Omental fat pad (tissue), 4 donors: ENCODE results near the gene ATXN7L2. TPM values are rescaled to one million over a fixed set of nuclear protein-coding genes. Genes with fewer than 3 reads are reported as not detected.
"Not testable (repeated sequence)": the region's sequence is repeated elsewhere in the genome, so short reads cannot be mapped to it uniquely, and the experiment has no call there.

Experiments used
- ATAC-seq: fragments of 150-250 bp; one replicate; pipeline ENCODE4 v1.9.1; 2016; ENCODE audit warnings: mild to moderate bottlenecking, moderate library complexity; ENCODE audit not compliant: low FRiP score
- DNase-seq: peaks from one replicate; pipeline ENCODE4 v3.0.0-alpha.2; 2019; ENCODE audit warnings: low spot score
- total RNA-seq, 4 donors: library from RNA; depleted of rRNA; stranded (reverse); fragments of >200 nt; gene quantifications; one replicate each; pipeline ENCODE4 v1.1.0, GENCODE V29; 2016
- TF ChIP-seq, protein P1 (sequence below), 3 donors: fragments of 450-650 bp; IDR thresholded peaks; one replicate each; pipeline ENCODE4 v1.5.1; 2016 to 2017; ENCODE audit warnings: antibody characterized with exemption in 3 of 3, mild to moderate bottlenecking in 3 of 3, moderate library complexity in 2 of 3

The ATXN7L2 gene
- total RNA-seq, 4 donors from 2014 or later, result 3.5 to 5.3 (median 4.7) TPM

DNA sequence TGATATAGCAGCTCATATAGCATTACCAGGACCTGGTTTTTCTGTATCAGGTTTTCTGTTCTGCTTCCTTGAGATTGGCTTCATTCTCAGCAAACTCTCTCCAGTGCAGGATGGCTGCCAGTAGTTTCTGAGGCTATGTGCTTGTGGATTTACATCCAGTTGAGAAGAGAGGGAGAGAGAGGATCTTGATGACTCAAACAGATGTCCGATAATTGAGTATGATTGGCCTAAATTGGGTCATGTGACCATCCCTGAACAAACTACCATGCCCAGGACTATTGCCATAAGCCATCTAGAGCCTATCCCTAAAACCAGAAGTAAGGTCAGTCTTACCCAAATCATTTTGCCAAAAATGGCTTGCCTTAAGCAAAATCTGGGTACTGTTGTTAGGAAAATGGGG lies 39.4 kb upstream of the ATXN7L2 start:
- no peak for DNase-seq
- TF ChIP-seq, protein P1, sequence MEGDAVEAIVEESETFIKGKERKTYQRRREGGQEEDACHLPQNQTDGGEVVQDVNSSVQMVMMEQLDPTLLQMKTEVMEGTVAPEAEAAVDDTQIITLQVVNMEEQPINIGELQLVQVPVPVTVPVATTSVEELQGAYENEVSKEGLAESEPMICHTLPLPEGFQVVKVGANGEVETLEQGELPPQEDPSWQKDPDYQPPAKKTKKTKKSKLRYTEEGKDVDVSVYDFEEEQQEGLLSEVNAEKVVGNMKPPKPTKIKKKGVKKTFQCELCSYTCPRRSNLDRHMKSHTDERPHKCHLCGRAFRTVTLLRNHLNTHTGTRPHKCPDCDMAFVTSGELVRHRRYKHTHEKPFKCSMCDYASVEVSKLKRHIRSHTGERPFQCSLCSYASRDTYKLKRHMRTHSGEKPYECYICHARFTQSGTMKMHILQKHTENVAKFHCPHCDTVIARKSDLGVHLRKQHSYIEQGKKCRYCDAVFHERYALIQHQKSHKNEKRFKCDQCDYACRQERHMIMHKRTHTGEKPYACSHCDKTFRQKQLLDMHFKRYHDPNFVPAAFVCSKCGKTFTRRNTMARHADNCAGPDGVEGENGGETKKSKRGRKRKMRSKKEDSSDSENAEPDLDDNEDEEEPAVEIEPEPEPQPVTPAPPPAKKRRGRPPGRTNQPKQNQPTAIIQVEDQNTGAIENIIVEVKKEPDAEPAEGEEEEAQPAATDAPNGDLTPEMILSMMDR (IDR thresholded peaks at IDR 0.05), result no peak
- no peak for ATAC-seq

DNA sequence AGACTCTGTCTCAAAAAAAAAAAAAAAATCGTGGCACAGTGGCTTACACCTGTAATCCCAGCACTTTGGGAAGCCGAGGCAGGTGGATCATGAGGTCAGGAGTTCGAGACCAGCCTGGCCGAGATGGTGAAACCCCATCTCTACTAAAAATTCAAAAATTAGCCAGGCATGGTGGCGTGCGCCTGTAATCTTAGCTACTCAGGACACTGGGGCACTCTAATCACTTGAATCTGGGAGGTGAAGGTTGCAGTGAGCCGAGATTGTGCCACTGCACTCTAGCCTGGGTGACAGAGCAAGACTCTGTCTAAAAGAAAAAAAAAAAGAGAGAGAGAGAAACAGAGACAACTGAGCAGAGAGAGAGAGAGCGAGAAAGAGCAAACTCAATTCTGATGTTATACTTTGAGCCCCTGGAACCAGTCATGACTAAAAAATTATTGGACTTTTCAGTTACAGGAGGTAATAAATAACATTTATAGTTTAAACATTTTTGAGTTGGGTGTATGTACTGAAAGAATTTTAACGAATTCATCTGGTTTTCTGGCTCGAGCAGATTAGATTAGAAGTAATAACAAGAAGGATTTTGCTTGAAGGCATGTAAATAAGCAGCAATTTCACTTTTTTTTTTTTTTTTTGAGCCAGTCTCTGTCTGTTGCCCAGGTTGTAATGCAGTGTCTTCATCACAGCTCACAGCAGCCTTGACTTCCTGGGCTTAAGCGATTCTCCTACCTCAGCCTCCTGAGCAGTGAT lies 37.6 kb upstream of the ATXN7L2 start:
- not testable (repeated sequence) for ATAC-seq, DNase-seq

DNA sequence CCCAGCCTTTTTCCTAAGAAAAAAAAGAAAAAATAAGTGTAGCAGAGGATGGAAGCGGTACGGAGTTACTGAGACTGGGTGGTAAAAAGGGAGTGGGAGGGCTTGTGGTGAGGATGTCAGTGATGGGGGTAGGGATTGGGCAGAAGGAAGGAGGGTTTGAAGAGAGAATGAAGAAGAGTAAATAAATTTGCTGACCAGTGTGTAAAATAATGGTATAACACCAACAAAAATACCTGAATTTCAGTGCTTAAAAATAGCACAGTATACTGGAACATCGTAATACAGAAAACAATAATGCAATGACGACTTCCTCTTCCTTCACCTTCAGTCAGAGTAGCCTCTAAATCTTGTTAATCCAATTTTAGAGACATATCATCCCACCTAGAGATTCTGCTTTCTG lies 36.2 kb upstream of the ATXN7L2 start:
- no peak for ATAC-seq
- TF ChIP-seq, protein P1 (IDR thresholded peaks at IDR 0.05), result no peak
- no peak for DNase-seq

DNA sequence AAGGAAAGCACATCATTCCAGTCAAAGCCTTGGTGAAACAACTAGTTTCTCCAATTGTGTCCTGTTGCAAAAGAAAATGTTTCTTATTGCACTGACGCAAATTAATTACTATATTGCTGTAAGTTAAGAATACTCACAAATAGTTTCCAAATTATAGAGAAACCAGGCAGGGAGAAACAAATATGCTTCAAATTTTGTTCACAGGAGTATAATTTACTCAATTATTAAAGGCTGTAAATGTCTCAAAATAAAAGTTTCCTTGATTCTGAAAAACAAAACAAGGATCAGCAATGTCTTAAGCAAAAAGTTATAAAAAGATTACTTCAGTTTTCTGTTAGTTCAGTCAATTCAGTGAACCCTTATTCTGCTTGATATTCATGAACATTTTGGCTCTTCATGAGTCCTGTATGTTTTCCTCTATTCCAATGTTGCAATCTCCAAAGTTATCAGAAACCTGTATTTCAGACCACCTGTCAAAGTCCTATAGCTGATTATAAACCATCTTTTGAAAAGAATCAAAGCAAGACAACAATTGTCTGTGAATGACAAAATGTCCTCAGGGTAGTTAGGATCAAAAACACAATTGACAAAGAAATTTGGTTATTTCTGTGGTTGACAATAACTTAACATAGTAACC lies 29.1 kb upstream of the ATXN7L2 start:
- TF ChIP-seq, protein P1 (IDR thresholded peaks at IDR 0.05), result no peak
- DNase-seq, result no peak
- ATAC-seq, result no peak

DNA sequence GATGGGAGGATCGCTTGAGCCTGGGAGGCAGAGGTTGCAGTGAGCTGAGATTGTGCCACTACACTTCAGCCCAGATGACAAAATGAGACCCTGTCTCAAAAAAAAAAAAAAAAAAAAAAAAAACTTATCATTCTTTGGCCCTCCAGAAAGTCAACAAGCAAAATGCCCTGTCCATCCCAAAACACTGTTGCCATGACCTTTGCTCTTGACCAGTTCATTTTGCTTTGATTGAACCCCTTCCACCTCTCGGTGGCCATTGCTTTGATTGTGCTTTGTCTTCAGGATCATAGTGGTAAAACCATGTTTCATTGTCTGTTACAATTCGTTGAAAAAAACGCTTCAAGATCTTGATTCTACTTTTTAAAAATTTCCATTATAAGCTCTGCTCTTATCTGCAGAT lies 25.9 kb upstream of the ATXN7L2 start:
- DNase-seq (no peak), ATAC-seq (no peak)
- TF ChIP-seq, protein P1 (IDR thresholded peaks at IDR 0.05), result no peak

DNA sequence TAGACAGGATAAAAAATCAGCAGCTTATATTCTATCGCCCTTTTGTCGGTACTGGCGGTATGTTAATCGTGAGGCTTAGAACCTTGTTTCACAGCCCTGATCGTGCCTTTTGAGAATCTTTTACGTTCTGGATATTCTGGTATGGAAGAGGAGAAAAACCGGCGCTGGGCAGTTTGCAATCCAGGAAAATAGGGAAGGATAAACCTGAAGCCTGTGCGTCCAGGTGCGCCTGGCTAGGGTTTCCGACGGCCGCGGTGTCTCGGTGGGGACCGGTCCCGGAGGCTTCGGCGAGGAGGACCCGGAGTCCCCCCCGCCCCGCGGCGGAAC lies 17.6 kb upstream of the ATXN7L2 start:
- no peak for ATAC-seq
- TF ChIP-seq, protein P1 (IDR thresholded peaks at IDR 0.05), result no peak
- DNase-seq, result no peak

DNA sequence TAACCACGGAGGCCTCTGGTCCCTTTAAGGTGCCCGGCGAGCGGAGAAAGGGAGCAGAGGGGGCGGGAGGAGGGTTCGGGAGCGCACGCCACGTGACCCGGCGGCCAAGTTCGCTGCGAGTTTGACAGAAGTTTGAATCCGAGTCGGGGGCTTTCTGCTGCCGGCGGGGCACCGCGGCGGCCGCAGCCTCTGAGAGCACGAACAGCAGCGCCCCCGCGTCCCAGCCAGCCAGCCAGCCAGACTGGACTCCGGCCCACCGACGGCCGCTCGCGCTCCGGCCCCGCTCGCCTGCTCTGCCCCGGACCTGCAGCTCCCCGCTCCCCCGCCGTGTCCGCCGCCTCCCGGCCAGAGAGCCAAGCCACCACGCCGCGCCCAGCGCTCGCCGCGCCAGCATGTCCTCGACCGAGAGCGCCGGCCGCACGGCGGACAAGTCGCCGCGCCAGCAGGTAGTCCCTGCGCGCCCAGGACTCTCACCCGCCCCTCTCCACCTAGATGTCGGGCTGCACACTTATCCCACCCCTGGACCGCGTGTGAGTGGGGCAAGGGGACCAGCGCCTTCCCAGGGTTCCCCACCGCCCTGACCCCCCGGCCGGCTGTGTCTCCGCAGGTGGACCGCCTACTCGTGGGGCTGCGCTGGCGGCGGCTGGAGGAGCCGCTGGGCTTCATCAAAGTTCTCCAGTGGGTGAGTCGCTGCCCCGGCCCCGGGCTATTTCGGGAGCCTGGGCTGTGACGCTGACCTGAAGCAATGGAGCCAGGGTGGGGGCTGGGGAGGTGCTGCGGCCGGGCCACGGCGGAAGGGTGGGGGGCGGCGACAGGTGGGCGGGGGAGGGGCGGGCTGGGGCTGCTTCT lies 17.0 kb upstream of the ATXN7L2 start, which contains the start of gene SYPL2:
TSS of gene SYPL2 (plus strand) at position 95 of the 849 bp plus-strand sequence. CDS start at position 393, 298 bp downstream.
- no peak for DNase-seq
- TF ChIP-seq, protein P1 (IDR thresholded peaks at IDR 0.05), result no peak
- peak; percentile 77 for ATAC-seq
